ENCODE results near the gene SLC23A1. TPM values are rescaled to one million over a fixed set of nuclear protein-coding genes. Genes with fewer than 3 reads are reported as not detected.
"Not testable (repeated sequence)": the region's sequence is repeated elsewhere in the genome, so short reads cannot be mapped to it uniquely, and the experiment has no call there.

SLC23A1 gene
- polyA plus RNA-seq, 1 donor, result 15.7 TPM

DNA sequence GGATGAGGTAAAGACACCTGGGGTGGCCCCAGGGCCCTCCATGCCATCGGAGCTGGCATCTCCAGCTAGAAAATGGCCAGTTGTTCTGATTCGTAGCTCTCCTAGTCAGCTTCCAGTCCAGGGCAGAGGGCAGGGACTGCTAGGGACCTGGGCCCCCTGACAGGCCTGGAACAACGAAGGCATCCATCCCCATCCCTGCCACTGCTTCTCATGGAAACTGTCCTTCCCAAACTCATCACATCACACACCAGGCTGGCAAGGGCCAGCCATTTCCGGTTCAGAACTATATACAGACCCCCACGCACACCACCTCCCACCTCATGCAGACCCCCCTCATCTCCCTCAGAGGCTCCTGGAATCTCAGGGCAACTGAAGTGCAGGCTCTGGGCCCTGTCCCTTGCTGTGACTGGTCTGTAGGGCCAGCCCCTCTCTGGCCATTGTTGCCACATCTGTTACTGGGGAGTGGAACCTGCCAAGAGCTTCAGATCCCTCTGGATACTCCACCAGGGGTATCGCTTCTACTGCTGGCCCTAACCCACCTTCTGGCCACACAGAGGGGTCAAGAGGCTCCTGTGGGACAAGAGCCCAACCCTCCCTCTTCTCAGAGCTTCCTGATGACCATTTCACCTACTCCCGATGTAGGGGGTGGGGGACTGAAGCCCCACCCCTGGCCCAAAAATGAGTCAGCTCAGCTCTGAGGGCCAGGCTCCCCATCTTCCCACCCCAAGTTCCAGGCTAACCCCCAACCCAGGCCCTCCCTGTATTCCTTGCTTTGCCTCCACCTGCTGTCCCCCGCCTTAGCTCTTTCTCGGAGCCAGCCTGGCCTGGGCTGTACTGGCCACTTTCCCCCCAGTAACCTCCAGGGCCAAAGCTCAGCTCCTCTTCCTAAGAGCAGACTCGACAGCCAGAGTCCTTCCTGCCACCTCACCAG, 7.8 kb upstream of the SLC23A1 start:
- DNase-seq, result no peak

DNA sequence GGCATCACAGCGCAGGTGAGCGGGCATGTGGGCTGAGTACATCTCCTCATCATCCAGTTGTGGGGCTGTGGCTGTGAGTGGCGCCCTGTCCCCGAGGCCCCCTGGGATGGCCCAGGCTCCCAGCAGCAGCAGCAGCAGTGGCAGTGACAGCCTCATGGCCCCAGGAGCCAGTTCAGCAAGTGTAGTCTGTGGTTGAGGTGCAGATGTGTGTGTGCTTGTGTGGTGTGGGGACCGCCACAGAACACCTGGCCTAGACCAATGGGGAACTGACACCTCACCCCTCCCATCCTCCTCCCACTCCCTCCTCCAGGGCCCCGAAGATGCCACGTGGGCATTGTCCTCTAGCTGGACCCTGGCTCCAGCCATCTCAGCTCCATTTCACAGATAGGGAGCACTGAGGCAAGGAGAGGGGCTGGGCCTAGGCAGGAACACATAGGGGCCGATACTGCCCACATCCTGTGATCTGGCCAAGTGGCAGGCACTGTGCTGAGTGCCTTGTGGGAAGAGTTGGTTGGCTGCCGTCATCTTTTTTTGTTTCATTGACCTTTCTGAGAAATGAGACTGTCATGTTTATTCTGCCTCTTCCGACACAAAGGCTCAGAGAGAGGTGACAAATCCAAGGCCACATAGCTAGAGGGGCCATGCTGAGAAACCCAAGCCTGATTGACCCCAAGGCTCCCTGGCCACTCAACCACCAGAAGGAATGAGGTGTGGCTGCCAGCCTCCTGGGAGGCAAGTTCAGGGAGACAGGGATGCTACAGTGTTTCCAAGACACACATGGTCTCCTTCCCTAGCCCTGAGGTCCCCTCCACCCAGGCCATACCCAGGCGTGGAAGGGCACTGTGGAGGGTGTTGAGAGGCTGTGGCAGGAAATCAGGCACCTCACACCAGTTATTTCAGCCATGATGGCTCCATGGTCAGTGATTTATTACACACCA, 6.9 kb upstream of the SLC23A1 start, which contains the start of gene MZB1:
MZB1 (minus strand) TSS at position 213 of the 938 bp plus-strand sequence; CDS start at position 156, 57 bp downstream.
- DNase-seq, result no peak

DNA sequence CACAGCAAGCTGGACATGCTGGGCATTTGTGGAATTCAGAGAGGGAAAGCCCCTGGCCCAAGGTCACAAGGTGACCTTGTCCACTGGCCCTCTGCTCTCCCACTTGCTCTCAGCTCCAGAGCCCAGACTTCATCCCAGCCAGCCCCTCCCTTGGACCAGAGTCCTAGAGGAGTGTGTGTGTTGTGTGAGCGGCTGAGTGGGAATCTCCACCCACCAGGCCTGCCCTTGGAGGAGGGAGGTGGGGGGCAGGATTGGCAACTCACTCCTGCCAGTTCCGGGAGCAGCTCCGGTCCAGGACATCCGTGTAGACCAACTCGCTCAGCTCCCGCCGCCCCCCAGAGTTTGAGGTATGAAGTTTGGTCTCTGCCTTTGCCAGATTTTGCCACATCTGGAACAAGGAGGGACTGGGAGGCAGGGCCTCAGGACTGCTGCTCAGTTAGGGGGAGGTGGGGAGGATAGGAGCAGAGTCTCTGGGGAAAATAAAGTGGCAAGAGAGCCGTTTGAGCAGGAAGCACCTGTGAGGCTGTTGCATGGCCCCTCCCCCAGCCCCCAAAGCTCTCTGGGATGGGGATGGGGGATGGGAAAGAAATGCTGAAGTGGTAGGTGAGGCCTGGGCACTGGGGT, 5.2 kb upstream of the SLC23A1 start:
- peak; percentile 25 for DNase-seq

DNA sequence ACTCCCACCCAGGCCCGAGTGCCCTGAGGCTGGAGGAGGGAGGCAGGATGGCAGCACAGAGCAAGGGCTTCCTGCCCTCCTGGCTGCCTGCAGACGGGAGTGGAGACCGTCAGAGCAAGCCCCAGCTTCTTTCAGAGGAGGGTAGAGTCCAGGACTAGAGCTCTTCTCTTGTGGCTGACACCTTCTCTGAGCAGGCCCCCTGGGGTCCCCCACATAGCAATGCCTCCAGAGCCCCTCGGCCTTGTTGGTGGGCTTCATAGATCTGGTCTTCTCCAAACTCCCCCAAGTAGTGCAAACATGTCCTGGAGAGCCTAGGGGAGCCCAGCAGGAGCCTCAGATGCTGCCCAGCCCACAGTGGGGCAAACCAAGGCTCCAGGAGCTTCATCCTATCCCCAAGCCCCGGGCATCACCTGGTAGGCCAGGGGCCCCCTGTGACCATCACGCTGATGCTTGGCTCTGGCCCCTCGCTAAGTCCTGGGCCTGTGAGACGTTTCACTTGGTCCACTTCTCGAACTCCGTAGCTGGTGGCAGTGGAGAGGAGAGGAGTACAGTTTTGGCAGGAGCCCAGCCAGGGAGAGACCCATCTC, 4.6 kb upstream of the SLC23A1 start:
- DNase-seq, result no peak

DNA sequence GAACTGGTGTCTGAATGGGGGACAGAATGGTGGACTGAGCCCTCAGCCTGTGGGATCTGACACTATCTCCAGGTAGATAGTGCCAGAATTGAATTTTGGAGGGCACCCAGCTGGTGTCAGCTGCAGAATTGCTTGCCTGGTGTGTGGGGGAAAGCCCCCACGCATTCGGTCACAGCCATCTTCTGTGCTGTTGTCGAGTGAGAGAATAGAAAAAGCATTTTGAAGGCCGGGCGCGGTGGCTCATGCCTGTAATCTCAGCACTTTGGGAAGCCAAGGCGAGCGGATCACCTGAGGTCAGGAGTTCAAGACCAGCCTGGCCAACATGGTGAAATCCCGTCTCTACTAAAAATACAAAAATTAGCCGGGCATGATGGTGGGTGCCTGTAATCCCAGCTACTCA, 3.9 kb upstream of the SLC23A1 start:
- not testable (repeated sequence) for DNase-seq

DNA sequence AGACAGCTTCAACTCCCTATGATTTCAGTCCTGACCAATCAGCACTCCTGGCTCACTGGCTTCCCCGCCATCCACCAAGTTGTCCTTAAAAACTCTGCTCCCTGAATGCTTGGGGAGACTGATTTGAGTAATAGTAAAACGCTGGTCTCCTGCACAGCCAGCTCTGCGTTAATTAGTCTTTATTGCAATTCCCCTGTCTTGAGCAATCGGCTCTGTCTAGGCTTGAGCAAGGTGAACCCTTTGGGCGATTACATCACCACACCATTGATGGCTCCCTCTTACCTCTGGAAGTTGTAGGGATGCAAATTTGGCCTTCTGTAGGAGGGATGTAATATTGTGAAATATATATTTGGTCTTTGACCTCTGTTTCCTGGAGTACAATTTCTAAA, 2.9 kb upstream of the SLC23A1 start:
- DNase-seq, result no peak

DNA sequence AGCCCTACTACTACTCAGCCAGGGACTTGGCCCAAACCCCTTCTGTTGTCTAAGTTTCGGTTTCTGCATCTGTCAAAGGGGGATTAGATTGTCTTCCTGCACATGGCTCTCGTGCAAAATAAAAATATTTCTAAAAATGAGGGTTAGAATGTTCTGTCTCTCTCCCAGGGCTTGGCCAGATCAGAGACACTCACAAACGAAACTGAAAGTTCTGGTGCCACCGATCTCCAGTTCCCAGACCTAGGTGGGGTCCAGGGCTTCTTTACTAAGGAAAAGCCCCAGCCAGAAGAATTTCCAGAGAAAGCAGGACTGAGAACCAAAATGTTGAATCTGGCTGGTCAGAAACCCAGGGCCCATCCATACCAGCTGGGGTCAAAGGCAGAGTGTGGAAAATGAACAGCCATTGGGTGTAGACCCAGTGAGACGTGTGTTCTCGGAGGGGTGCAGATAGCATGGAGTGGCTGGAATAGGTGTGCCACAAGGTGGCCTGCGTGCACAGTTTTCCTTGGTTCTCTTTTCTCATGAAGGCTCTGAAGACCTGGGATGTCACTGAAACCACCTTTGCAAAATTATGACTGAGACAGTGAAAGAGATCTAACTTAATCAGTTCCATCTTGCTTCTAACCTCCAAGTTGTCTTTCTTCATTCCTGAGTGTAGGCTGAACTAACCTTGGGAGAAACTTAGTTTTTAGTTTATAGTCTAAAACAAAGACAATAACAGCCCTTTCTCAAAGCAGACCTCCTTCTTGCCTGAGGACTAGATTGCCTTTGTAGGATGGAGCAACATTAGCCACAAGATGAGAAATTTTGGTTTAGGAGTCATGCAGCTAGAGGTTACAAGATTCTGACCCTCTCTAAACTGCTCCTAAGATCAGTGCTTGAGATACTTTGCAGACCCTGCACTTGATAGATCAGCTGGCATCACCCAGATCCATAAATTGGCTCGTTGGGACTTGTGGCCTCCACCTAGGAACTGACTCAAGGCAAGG, 2.3 kb upstream of the SLC23A1 start:
- no peak for DNase-seq

DNA sequence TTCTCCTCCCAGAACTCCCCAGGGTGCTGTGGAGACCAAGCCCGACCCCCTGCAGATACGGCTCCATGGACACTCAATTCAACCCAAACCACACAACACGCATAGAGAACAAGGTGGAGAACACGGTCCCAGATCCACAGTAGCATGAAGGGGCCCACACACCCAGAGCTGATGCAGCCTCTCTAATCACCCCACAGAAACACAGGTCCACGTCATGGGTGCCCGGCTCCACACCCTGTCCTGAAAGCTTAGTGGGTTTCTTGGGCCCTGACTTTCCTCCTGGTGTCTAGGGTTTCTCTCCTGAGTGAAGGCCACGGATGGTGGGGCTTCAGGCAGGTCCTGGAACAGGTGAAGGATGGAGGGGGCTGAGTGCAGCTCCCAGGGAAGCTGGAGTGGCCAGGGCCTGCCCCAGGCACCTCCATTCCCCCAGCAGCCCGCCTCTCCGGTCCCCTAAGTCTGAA, 1.5 kb upstream of the SLC23A1 start:
- DNase-seq, result no peak

DNA sequence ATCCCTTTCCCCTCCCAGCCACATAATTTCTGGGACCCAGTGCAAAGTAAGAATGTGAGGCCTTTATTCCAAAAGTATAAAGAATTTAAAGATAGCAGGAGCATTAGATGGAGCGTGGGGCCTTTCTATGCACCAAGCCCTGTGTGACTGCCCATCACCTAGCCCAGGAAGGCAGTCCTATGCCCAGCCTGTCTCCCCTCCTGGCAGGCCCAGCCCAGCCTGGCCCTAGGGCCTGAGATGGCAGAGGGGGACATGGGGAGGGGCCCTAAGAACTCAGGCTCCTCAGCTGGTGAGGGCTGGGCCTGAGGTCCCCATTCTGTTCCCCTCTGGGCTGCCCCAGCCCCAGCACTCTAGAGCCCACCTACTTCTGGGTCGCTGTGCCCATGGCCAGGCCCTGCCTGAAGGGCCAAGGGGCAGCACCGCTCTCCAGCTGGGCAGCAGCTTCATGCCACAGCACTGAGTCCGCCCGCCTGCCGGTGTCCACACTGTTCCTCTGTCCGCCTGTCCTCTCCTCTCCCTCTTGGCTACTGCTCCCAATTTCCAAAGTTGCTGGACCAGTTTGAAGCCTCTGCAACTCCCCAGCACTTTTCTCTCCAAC, 995 bp upstream of the SLC23A1 start:
- no peak for DNase-seq

DNA sequence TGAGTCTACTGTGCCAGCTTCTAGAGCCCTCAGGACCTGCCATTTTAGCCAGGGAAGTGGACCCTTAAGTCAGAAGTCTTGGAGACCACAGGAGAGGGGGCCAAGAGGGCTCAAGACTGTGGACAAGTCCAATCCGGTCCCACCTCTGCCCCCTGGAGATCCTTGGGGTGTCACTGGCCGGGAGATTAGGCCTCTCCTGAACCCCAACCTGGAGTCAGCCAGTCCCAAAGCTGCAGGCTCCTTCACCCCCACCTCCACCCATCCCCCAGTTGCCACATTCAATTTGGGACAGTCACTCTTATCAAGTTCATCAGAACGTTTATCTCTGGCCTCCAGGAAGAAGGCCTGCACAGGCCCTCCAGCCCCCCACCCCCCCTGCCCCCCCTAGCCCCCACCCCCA, 290 bp downstream of the SLC23A1 start:
- DNase-seq, result no peak

DNA sequence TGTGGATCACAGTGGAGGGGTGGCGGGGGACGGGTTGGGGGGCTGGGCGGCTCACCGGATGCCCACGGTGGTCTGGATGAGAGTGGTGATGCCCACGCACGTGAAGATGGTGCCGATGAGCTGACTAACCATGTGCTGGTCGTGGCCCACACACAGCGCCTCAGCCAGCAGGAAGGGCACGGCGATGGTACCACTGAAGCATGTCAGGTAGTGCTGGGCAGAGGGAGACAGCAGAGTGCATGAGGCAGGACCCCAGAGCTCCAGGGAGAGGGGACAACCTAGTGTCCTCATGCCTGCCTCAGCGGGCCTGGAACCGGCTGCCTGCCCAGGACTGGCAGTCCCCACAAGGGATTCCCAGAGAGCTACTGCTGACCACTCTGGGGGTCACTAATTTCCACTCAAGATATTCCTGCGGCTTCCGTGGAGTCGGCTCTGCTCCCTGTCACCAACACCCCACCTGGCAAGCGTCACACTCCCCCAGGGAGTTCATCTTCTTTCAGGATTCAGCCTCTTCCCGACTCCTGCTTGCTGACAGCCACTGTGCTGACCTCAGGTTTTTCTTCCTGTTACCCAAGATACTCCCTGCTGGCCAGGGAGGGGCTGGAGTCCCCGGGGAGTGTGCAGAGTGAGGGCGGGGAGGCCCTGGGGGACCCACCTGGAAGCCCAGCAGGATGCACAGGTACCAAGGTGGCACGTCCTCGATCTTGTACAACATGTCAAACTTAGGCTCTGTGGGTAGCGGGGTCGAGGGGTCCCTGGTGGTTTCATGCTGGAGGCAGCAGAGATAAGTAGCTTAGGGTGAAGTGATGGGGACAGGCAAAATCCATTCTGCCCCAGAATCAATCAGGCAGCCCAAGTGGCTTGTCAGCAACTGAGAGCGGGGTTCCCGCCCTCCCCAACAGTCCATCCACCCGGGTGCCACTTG, 998 bp downstream of the SLC23A1 start:
- no peak for DNase-seq

DNA sequence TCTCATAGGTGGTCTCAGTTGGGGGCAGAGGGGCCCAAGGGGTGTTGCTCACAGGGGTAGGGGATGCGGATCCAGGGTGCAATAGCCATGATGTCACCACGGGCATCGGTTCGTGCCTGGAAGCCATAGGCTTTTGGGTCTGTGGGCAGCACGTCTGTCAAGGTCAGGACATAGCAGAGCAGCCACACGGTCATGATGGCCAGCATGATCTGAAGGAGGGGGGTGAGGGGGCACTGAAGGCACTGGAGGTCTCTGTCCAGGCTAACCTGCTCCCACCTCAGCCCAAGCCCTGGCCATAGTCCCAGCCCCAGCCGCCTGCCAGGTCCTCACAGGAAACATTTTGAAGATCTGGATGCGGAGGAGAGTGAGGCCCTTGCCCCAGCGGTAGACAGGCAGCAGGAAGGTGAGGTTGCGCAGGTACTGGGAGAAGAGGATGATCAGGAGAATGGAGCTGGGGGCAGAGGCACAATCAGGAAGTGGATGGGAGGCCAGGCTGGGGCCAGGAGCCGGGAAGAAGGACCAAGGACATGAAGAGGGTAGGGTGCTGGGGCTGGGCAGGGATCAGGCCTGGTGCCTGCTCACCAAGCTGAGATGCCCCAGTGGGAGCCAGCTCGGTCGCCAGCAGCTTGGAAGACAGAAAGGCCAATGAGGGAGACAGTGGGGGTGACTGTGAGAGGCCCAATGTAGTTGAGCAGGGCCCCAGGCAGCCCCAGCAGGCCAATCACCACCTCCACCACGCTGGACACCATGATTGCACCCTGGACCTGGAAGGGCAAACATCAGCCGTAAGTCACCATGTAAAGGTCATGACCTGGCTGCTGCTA, 3.3 kb downstream of the SLC23A1 start:
- DNase-seq, result no peak

DNA sequence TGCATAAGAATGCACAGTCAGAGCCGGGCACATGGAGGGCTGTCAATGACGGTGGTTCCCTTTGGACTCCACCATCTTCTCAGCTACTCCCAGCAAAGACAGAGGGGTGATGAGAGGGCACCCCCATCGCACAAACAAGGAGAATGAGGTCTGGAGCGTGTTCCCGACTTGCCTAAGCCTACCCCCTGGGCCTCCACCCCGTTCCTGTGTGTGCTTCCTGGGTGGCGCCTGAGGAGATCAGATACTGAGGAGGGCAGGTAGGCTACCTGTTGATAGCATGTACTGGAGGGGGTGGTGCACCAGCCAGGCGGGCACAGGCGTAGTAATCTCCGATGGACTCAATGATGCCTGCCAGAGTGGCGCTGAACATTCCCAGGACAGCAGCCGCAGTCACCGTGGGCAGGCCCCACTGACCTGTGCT, 4.1 kb downstream of the SLC23A1 start:
- DNase-seq, result no peak

DNA sequence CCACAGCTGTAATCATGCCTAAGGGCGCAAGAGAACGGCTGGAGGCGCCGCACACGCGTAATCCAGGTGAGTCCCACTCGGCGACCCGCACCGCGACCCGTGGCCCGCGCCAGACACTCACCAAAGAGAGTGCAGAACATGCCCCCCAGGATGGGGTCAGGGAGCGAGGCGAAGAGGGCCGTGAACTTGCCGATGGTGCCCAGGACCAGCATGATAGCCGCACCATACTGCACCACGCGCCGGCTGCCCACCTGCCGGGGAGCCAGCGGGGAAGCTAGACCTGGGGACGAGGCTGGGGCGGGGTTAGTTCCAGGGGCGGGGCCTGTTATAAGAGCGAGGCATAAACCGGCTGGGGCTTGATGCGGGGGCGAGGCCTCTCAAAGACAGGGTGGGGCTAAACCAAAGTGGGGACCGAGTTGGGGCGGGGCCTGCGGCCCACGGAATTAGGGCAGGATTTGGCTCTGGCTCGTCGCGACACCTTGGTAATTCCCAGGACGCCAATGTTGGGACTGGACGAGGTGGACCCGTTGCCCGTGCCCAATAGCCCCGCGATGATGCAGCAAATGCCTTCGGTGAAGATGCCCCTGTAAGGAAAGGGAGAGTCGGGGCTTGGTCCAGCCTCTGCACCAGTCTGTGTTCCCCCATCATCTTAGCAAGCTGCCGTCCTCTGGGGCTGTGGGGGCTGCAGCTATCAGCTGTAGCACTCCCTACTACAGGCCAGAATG, 4.8 kb downstream of the SLC23A1 start:
- no peak for DNase-seq

DNA sequence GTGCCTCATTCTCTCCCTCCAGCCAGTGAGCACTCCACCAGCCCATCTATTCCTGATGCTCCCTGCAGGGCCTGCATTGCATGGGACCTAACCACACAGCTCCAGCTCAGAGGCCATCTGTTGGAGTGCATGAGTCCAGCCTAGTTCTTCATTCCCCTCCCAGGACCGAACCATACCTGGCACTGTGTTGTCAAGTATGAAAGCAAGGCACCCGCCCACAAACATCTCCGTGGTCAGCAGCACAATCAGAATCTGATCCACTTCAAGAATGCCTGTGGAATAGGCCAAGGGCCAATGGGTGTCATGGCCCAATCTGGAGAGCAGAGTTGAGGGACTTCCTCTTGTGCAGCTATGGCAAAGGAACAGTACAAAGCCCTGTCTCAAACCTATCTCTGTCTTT, 5.9 kb downstream of the SLC23A1 start:
- DNase-seq, result no peak

DNA sequence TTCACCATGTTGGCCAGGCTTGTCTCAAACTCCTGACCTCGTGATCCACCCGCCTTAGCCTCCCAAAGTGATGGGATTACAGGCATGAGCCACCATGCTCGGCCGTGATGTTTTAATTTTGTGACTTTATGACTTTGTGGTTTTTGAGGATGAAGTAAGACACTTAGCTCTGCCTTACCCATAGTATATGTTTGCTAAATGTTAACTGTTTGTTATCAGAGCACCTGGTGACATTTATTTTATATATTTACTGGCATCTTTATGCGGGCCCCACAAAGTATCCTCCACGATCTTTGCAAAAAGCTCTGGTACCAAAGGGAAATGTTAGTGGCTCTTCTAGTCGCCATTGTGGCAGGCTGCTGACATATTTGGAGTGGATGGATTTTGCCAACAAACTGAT, 6.7 kb downstream of the SLC23A1 start:
- DNase-seq, result no peak

DNA sequence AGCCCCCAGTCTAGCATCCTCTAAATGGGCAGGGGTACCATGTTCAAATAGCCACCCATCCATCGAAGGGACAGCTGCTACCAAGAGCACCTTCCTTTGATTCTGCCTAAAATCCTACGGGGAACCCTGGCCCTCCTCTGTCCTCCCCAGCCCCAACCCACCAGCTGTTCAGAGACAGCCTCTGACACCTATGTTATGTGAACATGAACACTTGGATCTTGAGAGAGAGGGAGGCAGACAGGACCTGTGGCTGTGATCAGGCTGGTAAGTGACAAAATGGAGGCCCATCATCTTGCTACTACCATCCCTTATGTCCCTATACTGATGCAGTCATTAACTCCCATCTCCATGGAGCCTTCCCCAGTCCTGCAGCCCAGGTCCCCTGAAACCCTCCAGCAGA, 8.2 kb downstream of the SLC23A1 start:
- DNase-seq, result no peak
